ENCODE data around the gene SUSD3. TPM values are rescaled to one million over a fixed set of nuclear protein-coding genes. Genes with fewer than 3 reads are reported as not detected.

The SUSD3 gene
- total and polyA plus RNA-seq, 4 experiments from 2014 or later, result 58.3 to 199 (median 106) TPM

DNA sequence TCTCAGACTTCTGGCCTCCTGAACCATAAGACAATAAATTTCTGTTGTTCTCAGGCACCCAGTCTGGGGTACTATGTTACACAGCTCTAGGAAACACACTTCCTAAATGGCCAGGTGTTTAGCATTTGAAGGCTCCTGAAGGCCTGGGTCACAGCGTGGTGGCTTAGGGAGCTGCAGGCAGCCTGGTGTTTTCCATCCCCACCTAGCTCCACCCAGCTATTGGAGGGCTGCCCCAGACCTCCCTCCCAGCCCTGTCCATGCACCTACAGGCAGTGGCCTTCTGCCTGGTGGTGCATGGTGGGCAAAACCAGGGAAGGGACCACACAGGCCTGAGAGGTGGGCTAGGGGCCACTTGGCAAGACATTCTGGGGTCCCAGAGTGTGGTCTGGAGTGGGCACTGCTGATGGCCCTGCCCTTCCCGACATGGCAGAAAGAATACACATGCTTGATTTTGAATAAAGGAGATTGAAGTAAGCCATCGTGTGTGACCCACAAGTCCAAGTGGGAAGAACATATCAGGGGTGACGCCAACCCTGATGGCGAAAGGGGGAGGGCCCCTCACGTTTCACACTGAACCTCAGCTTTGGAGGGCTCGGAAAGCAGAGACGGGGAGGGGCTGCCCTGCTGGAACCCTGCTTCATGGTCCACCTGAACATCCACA is 1.3 kb upstream of the SUSD3 start:
- POLR2A ChIA-PET (ENCODE audit: partially characterized antibody), result interaction anchor here (0.8 to 23.2 kb wide), 4 partner anchors 13 to 91 kb away, joined by 3 to 654 read pairs (median 4); no protein-coding TSS in a partner anchor
- H3K4me1 ChIP-seq (ENCODE audit: insufficient read depth, low read length), result peaks cover 66% of the 10 kb centered on the region

GRCh38 chr9:93057703-93058354 is 672 bp upstream of the SUSD3 start:
- Mint-ChIP-seq H3K36me3 (peaks cover 4 to 16% of the 10 kb centered on the region in 2 donors), H3K4me1 (peaks cover 31 to 82% (median 53%) of the 10 kb centered on the region in 4 donors), H3K27me3 (no peaks in the 10 kb centered on the region), H3K27ac (peak overlapping the region; percentile 72 to 93 (median 91)), H3K4me3 (peak overlapping the region; percentile 76 to 82 (median 78)), H3K9me3 (peaks cover 0 to 5% (median 0%) of the 10 kb centered on the region in 8 donors)
- POLR2A ChIA-PET (ENCODE audit: partially characterized antibody), result interaction anchor here (0.8 to 23.2 kb wide), 4 partner anchors 14 to 92 kb away, joined by 3 to 654 read pairs (median 4); no protein-coding TSS in a partner anchor
- peaks cover 73% of the 10 kb centered on the region for H3K4me1 ChIP-seq (ENCODE audit: insufficient read depth, low read length)
- no peaks in the 10 kb centered on the region for H3K27me3 ChIP-seq (ENCODE audit: insufficient read depth, low read length)
- CTCF ChIA-PET (ENCODE audit: partially characterized antibody), result no interaction called here
- H3K27ac ChIP-seq (ENCODE audit: low read depth, low read length), result peak overlapping the region; percentile 72
- intact Hi-C loops (cut with micrococcal nuclease), result loop anchor here (1.0 kb wide), 1 partner anchor 30 kb away; no protein-coding TSS in a partner anchor
- DNase-seq, result peak in 1 of 5 donors; percentile 47
- no peak overlapping the region for H3K4me3 ChIP-seq (ENCODE audit: low read length in 2 of 2)
- no peaks in the 10 kb centered on the region for H3K9me3 ChIP-seq (ENCODE audit: control insufficient read depth in 1 of 2, low read length in 2 of 2)
- H3K36me3 ChIP-seq (ENCODE audit: insufficient read depth, low read length), result no peaks in the 10 kb centered on the region

More for the DNA sequence above, 1.3 kb upstream of the SUSD3 start:
- no peaks in the 10 kb centered on the region for H3K27me3 ChIP-seq (ENCODE audit: insufficient read depth, low read length)
- CTCF ChIA-PET (ENCODE audit: partially characterized antibody), result interaction anchor here (0.6 kb wide), 1 partner anchor 42 kb away, joined by 4 read pairs; no protein-coding TSS in a partner anchor
- no peaks in the 10 kb centered on the region for H3K9me3 ChIP-seq (ENCODE audit: control insufficient read depth in 1 of 2, low read length in 2 of 2)
- no peaks in the 10 kb centered on the region for H3K27me3 Mint-ChIP-seq
- no peak overlapping the region for H3K4me3 ChIP-seq (ENCODE audit: low read length in 2 of 2)
- peaks cover 26 to 75% (median 47%) of the 10 kb centered on the region in 4 donors for H3K4me1 Mint-ChIP-seq
- H3K36me3 ChIP-seq (ENCODE audit: insufficient read depth, low read length), result no peaks in the 10 kb centered on the region
- H3K36me3 Mint-ChIP-seq, result peaks cover under 1 to 13% of the 10 kb centered on the region in 2 donors
- H3K9me3 Mint-ChIP-seq, result peaks cover 0 to 5% (median 0%) of the 10 kb centered on the region in 8 donors
- peak overlapping the region; percentile 84 to 93 (median 91) for H3K27ac Mint-ChIP-seq
- peak overlapping the region; percentile 72 for H3K27ac ChIP-seq (ENCODE audit: low read depth, low read length)
- no peak for DNase-seq
- peak overlapping the region; percentile 40 to 82 (median 68) for H3K4me3 Mint-ChIP-seq
- intact Hi-C loops (cut with micrococcal nuclease), result no loop called here

- H3K9me3 ChIP-seq (ENCODE audit: control insufficient read depth in 1 of 2, low read length in 2 of 2), result no peaks in the 10 kb centered on the region
- peak overlapping the region; percentile 86 to 92 for H3K4me3 ChIP-seq (ENCODE audit: low read length in 2 of 2)
- H3K36me3 ChIP-seq (ENCODE audit: insufficient read depth, low read length), result no peaks in the 10 kb centered on the region
- peak in 1 of 5 donors; percentile 44 for DNase-seq
- peak overlapping the region; percentile 72 for H3K27ac ChIP-seq (ENCODE audit: low read depth, low read length)
- H3K27ac Mint-ChIP-seq, result peak overlapping the region; percentile 96 to 100 (median 99)
- peaks cover 4 to 19% of the 10 kb centered on the region in 2 donors for H3K36me3 Mint-ChIP-seq
- peaks cover 0 to 7% (median 0%) of the 10 kb centered on the region in 8 donors for H3K9me3 Mint-ChIP-seq
- intact Hi-C loops (cut with micrococcal nuclease), result no loop called here
- CTCF ChIA-PET (ENCODE audit: partially characterized antibody), result interaction anchor here (1.1 to 1.8 kb wide), 7 partner anchors 22 to 86 kb away, joined by 3 to 10 read pairs (median 4); no protein-coding TSS in a partner anchor
- H3K27me3 Mint-ChIP-seq, result no peaks in the 10 kb centered on the region
- no peaks in the 10 kb centered on the region for H3K27me3 ChIP-seq (ENCODE audit: insufficient read depth, low read length)
- H3K4me1 ChIP-seq (ENCODE audit: insufficient read depth, low read length), result peaks cover 77% of the 10 kb centered on the region
- peaks cover 36 to 86% (median 63%) of the 10 kb centered on the region in 4 donors for H3K4me1 Mint-ChIP-seq
- H3K4me3 Mint-ChIP-seq, result peak overlapping the region; percentile 94 to 95 (median 95)
- POLR2A ChIA-PET (ENCODE audit: partially characterized antibody), result interaction anchor here (0.8 to 23.2 kb wide), 19 partner anchors 9 to 112 kb away, joined by 3 to 654 read pairs (median 6); partner anchors contain the start of genes CARD19 and FGD3
These were observed 662 bp downstream of the SUSD3 start for GRCh38 chr9:93059011-93059714.

GRCh38 chr9:93059715-93060578 is 1.4 kb downstream of the SUSD3 start:
- Mint-ChIP-seq H3K9me3 (peaks cover 0 to 7% (median 0%) of the 10 kb centered on the region in 8 donors), H3K27ac (peak overlapping the region; percentile 96 to 100 (median 99)), H3K4me3 (peak overlapping the region; percentile 94 to 95 (median 95)), H3K36me3 (peaks cover 12 to 27% of the 10 kb centered on the region in 2 donors), H3K27me3 (no peaks in the 10 kb centered on the region), H3K4me1 (peaks cover 44 to 92% (median 69%) of the 10 kb centered on the region in 4 donors)
- H3K27me3 ChIP-seq (ENCODE audit: insufficient read depth, low read length), result no peaks in the 10 kb centered on the region
- no peak for DNase-seq
- peak overlapping the region; percentile 72 for H3K27ac ChIP-seq (ENCODE audit: low read depth, low read length)
- no peaks in the 10 kb centered on the region for H3K36me3 ChIP-seq (ENCODE audit: insufficient read depth, low read length)
- CTCF ChIA-PET (ENCODE audit: partially characterized antibody), result interaction anchor here (0.8 to 1.9 kb wide), 15 partner anchors 20 to 105 kb away, joined by 3 to 10 read pairs (median 4); no protein-coding TSS in a partner anchor
- POLR2A ChIA-PET (ENCODE audit: partially characterized antibody), result interaction anchor here (0.8 to 23.2 kb wide), 27 partner anchors 8 to 389 kb away, joined by 3 to 654 read pairs (median 5); partner anchors contain the start of genes CARD19, FGD3 and NINJ1
- no peaks in the 10 kb centered on the region for H3K9me3 ChIP-seq (ENCODE audit: control insufficient read depth in 1 of 2, low read length in 2 of 2)
- peak overlapping the region; percentile 86 to 92 for H3K4me3 ChIP-seq (ENCODE audit: low read length in 2 of 2)
- peaks cover 78% of the 10 kb centered on the region for H3K4me1 ChIP-seq (ENCODE audit: insufficient read depth, low read length)
- intact Hi-C loops (cut with micrococcal nuclease), result loop anchor here (5.0 kb wide), 1 partner anchor 72 kb away; the partner anchor contains the start of gene NINJ1

DNA sequence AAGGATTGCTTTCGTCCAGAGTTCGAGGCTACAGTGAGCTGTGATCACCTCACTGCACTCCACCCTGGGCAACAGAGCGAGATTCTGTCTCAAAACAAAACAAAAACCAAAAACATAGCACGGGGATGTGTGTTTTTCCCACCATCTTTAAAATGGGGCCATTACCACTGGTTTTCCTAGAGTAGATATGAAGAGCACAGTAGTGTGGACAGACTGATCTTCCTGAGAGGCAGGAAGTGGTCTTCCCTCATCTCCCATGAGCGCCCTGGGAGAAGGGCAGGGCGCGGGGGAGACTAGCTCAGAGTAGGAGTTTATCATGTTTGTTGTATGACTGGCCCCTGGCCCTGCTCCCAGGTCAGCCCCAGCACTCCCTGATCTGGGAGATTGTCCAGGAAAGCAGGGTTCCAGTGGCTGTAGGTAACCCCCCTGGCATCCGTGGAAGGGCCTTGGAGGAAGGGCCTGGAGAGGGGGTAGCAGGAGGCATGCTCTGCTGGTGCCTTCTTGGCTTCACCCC is 2.3 kb downstream of the SUSD3 start:
- intact Hi-C loops (cut with micrococcal nuclease), result loop anchor here (5.0 kb wide), 1 partner anchor 71 kb away; the partner anchor contains the start of gene NINJ1
- H3K27me3 ChIP-seq (ENCODE audit: insufficient read depth, low read length), result no peaks in the 10 kb centered on the region
- no peaks in the 10 kb centered on the region for H3K9me3 ChIP-seq (ENCODE audit: control insufficient read depth in 1 of 2, low read length in 2 of 2)
- DNase-seq, result no peak
- Mint-ChIP-seq H3K4me1 (peaks cover 48 to 94% (median 72%) of the 10 kb centered on the region in 4 donors), H3K9me3 (peaks cover 0 to 7% (median 0%) of the 10 kb centered on the region in 8 donors), H3K4me3 (peak overlapping the region; percentile 94 to 95 (median 95)), H3K36me3 (peaks cover 12 to 33% of the 10 kb centered on the region in 2 donors), H3K27ac (peak overlapping the region; percentile 96 to 100 (median 99)), H3K27me3 (no peaks in the 10 kb centered on the region)
- POLR2A ChIA-PET (ENCODE audit: partially characterized antibody), result interaction anchor here (0.9 to 23.2 kb wide), 16 partner anchors 11 to 390 kb away, joined by 3 to 654 read pairs (median 6); partner anchors contain the start of genes CARD19 and NINJ1
- peak overlapping the region; percentile 72 for H3K27ac ChIP-seq (ENCODE audit: low read depth, low read length)
- peak overlapping the region; percentile 86 to 92 for H3K4me3 ChIP-seq (ENCODE audit: low read length in 2 of 2)
- CTCF ChIA-PET (ENCODE audit: partially characterized antibody), result interaction anchor here (0.8 to 1.9 kb wide), 11 partner anchors 19 to 106 kb away, joined by 3 to 7 read pairs (median 4); no protein-coding TSS in a partner anchor
- H3K4me1 ChIP-seq (ENCODE audit: insufficient read depth, low read length), result peaks cover 78% of the 10 kb centered on the region
- peaks cover 7% of the 10 kb centered on the region for H3K36me3 ChIP-seq (ENCODE audit: insufficient read depth, low read length)
